GM19239 (cell line): ENCODE data around the gene HLA-DQA2.
"Not testable (repeated sequence)": the region's sequence is repeated elsewhere in the genome, so short reads cannot be mapped to it uniquely, and the experiment has no call there.

Source experiments
- DNase-seq: peaks from one replicate; pipeline ENCODE4 v3.0.0; 2011; ENCODE audit warnings: low spot score; ENCODE audit not compliant: insufficient read length
- FAIRE-seq: peaks from 2 replicates; lab custom pipeline; 2011; peaks lifted over from hg19 to GRCh38; lab: Jason Lieb, UNC

HLA-DQA2 gene

DNA sequence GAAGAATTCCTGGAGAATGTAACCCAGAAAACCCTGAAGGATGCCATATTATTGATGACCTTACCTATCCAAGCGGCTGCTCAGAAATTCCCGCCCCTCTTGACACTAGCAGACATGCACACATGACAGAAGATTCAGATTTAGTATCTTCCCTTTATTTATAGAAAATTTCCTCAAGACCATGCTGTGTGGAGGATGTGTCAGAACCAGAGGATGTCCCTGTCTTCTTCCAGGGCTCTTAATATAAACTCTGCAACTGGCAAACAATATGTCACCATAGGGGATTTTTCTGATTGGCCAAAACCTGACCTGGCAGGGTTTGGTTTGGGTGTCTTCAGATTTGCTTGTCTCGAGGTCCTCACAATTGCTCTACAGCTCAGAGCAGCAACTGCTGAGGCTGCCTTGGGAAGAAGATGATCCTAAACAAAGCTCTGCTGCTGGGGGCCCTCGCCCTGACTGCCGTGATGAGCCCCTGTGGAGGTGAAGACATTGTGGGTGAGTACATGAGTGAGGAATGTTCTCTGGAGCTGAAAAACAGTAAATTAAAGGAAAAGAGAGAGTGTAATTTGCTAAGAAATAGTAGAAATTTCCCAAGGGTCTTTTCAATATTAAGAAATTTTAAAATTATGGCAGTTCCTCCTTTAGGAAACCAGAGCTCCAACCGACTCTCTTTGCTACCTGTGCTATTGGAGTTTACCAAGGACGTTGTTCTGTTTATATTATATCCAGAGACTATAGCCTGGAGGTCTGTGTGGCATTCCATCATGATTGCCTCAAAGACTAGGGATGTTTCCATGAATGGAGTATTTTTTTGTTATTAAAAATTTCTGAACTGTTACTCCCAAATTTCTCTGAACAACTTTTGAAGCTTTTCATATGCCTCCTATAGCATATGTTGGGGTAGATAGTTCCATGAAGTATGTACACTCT lies at the start of gene HLA-DQA2:
Gene HLA-DQA2, plus strand, starts transcription at position 361 of the 930 bp plus-strand sequence. Its CDS starts 53 bp downstream, at position 414.
- no peak for FAIRE-seq
- no peak for DNase-seq

DNA sequence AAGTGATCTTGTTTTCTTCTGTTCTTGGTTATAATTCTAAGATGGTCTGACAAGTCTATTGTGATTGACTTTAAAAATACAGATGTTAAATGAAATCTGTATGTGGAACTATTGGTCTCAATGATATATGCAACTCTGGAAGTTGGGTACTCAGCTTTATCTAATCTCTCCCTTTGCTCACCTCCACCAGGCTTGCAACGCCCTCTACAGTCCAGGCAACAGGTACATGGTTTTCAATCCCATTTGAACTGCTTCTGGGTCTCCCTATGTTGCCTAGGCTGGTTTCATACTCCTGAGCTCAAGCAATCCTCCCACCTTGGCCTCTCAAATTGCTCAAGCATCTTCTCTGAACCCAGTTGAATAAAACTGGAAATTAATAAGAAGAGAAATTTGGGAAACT lies 49.2 kb upstream of the HLA-DQA2 start:
- DNase-seq: no peak
- FAIRE-seq: peak; percentile 91

DNA sequence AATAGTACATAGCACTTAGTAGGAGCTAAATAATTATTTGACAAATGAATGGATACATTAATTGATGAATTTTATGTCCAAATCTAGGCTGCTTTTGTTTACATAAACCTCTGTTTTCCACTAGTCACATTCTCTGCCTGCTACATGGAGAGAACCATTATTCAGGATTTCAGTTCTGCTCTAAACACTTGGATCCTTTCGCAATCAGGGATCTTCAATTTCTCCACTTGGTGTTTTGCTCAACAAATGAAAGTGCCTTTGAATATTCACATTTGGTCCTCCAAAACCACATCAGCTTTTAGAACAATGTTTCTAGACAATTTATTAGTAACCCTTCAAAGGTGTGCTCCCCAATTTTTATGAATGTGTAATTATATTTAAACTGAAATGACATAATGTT lies 44.2 kb upstream of the HLA-DQA2 start:
- no peak for FAIRE-seq
- no peak for DNase-seq

- FAIRE-seq (peak; percentile 95), DNase-seq (peak; percentile 5)
Measured at GRCh38 chr6:32700391-32701040, 40.7 kb upstream of the HLA-DQA2 start.

DNA sequence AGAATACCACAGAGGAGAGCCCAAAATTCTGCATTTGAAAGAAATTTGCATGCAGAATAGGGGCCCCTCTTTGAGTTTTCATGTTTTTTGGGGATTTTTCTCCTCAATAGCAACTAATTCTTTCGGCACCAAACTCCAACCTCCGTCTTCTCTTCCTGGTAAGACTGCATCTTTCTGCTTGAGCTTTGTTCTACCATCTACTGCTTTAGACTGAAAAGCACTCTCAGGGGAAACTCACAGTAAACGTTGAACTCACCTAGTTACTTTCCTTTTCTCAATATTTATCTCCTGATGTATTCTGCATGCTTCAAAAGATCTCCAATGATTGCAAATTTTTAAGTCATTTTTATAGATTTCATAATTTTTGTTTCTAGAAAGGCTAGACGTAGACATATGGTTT lies 37.8 kb upstream of the HLA-DQA2 start:
- DNase-seq: no peak
- no peak for FAIRE-seq

- FAIRE-seq: not testable (repeated sequence)
Measured at GRCh38 chr6:32705164-32705563, 36.0 kb upstream of the HLA-DQA2 start.

DNA sequence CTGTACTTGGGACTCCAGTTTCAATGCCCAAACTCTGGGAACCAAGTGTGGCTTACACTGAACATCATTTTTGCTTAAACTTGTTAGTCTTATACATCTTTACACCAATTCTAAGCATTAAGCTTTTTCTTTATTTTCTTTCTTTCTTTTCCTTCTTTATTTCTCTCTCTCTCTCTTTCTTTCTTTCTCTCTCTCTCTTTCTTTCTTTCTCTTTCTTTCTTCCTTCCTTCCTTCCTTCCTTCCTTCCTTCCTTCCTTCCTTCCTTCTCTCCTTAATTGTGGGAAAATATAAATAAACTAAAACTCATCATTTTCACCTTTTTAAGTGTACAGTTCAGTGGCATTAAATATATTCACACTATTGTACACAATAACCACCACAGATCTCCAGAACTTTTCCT lies 31.6 kb upstream of the HLA-DQA2 start:
- DNase-seq (no peak), FAIRE-seq (no peak)

More at GRCh38 chr6:32705164-32705563, 36.0 kb upstream of the HLA-DQA2 start:
- DNase-seq: not testable (repeated sequence)

- DNase-seq (no peak), FAIRE-seq (no peak)
Measured at GRCh38 chr6:32713241-32713640, 27.9 kb upstream of the HLA-DQA2 start.

- DNase-seq (no peak), FAIRE-seq (peak; percentile 53)
Measured at GRCh38 chr6:32716396-32716795, 24.8 kb upstream of the HLA-DQA2 start.

DNA sequence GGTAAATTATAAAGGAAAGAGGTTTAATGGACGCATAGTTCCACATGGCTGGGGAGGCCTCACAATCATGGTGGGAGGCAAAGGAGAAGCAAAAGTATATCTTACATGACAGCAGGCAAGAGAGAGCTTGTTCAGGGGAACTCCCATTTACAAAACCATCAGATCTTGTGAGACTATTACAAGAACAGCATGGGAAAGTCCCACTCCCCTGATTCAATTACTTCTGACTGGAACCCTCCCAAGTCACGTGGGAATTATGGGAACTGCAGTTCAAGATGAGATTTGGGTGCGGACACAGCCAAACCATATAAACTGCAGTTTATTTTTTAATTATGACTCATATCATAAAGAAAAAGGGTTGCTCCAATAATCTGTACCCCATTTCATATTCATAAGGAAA lies 22.3 kb upstream of the HLA-DQA2 start:
- FAIRE-seq (peak; percentile 28), DNase-seq (no peak)

DNA sequence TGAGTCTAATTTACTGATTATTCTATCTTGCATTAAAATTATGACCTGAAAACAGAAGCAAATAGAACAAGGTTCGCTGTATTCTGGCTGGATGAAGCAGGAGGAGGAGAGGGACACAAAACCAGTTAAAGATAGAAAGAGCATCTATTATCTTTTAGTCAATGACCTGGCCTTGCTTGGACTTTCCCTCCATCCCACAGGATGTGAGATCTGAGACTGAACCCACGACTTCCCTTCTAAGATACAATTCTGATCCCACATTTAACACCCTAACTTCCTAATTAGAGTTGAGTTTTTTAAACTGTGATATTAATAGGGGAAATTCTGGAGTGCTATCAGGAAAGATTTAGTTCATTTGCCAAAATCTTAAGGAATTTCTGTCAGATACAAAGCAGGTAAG lies 3.1 kb upstream of the HLA-DQA2 start:
- DNase-seq: no peak
- FAIRE-seq: no peak

DNA sequence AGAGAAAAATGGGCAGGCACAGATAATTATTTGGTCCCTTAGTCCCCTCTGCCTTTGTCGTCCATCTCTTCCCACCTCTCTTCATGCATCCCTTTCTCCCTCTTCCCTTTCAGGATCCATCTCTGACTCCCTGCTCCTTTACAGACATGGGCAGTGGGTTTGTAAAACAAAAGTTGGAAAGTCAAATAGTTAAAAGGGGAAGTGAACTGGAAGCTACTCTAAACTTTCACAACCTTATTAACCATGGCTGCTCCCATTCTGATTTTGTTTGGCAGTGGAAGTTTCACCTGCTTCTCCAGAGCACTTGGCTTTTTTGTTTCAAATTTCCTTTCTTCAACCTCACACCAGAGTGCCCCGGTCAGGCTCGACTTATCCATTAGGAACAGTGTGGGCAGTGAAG lies 1.2 kb downstream of the HLA-DQA2 start:
- no peak for FAIRE-seq

DNA sequence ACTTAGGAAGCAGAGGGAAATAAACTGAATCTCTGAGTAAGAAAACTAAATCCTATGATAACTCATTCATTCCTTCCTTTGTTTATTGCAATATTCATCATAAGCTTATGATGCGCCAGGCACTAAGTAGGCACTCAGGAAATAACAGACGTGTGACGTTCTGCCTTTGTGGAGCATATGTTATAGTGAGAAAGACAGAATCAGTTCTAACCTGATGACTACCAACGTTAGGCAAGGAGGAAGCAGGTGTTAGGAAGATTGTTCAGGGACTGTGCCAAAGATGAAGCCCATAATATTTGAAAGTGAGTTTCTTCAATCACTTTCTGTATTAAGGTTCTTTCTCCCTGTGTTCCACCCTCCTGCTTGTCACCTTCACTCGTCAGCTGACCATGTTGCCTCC lies 3.6 kb downstream of the HLA-DQA2 start:
- DNase-seq: no peak
- no peak for FAIRE-seq

More for the DNA sequence above, 1.2 kb downstream of the HLA-DQA2 start:
- DNase-seq: no peak

DNA sequence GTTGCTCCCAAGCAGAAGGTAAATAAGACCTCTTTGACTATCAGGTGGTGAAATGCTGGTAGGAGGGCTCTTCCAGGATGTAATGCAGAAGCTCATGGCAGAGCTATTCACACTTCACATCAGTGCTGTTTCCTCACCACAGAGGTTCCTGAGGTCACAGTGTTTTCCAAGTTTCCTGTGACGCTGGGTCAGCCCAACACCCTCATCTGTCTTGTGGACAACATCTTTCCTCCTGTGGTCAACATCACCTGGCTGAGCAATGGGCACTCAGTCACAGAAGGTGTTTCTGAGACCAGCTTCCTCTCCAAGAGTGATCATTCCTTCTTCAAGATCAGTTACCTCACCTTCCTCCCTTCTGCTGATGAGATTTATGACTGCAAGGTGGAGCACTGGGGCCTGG lies 4.5 kb downstream of the HLA-DQA2 start:
- peak; percentile 92 for FAIRE-seq

DNA sequence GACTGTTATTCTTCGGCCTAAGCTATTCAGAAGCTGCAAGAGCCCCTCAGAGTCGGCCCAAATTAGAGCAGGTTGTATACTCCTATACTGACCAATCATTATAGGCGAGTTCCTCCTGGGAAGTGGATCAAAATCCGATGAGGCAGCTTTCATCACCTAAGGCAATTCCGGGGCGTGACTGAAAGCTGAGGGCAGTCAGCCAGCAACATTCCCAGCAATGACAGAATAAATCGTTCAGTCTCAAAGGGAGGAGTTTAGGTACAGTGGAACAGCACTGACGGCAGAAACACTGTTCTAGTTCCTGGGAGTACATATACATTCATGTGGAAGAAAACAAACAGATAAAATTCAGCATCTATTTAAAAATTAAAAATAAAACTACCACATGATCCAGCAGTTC lies 11.4 kb downstream of the HLA-DQA2 start:
- FAIRE-seq (no peak), DNase-seq (no peak)

More for the DNA sequence above, 4.5 kb downstream of the HLA-DQA2 start:
- not testable (repeated sequence) for DNase-seq

GRCh38 chr6:32759669-32760068 lies 18.5 kb downstream of the HLA-DQA2 start:
- no peak for FAIRE-seq

GRCh38 chr6:32761072-32761471 lies 19.9 kb downstream of the HLA-DQA2 start:
- DNase-seq (no peak), FAIRE-seq (no peak)

More at GRCh38 chr6:32759669-32760068, 18.5 kb downstream of the HLA-DQA2 start:
- DNase-seq: no peak

GRCh38 chr6:32761548-32761947 lies 20.4 kb downstream of the HLA-DQA2 start:
- no peak for DNase-seq
- no peak for FAIRE-seq

- DNase-seq (no peak), FAIRE-seq (no peak)
Measured at GRCh38 chr6:32763421-32763820, 22.2 kb downstream of the HLA-DQA2 start, which contains the start of gene HLA-DQB2. Gene HLA-DQB2, minus strand, starts transcription at chr6:32763532. Its CDS starts 62 bp downstream, at chr6:32763470.

DNA sequence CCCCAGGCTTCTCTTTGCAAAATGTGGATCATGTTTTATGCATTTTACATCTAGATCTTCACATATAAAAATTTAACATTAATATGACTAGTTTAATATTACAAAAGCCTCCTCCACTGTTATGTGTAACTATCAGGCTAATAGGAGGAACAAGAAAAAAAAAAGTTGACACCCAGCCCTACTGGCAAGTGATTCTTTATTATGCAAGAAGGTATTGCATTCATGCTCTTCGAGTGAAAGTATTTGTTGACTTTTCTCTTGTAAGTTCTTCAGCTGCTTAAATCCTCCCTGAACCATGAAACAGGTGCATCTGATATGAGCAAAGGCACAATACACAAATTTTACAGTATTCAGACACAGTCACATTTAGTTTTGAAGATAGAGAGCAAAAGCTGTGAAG lies 22.9 kb downstream of the HLA-DQA2 start:
- FAIRE-seq (no peak), DNase-seq (no peak)

DNA sequence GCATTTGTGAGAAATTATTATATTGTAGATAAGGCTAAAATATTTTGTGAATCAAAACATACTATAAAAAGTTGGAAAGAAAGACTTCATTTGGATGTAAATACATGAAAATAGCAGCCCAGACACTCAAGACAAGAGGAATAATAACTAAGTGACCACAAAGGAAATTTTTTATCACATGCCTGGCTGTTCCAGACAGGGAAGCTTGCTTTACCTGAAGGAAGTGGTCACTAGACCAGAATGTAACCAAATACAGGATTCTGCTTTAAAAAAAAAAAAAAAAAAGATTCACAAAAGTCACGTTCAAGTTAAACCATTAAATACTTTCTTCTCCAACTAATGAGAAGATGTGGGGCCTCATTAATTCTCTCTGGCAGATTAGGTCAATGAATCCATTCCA lies 31.5 kb downstream of the HLA-DQA2 start:
- no peak for DNase-seq
- peak; percentile 23 for FAIRE-seq
